ENCODE data around the gene SMIM14. TPM values are rescaled to one million over a fixed set of nuclear protein-coding genes. Genes with fewer than 3 reads are reported as not detected.

SMIM14 gene
- total and polyA plus RNA-seq, 12 donors: 5.4 to 15.2 (median 11.6) TPM

- no peak for TF ChIP-seq CTCF (IDR thresholded peaks at IDR 0.05)
- H3K4me3 ChIP-seq: peak overlapping the region; percentile 74 to 98 (median 88)
- DNase-seq (no peak), ATAC-seq (no peak)
- H3K27me3 ChIP-seq: no peaks in the 10 kb centered on the region
- peaks cover 0 to 35% (median 21%) of the 10 kb centered on the region in 9 donors for H3K4me1 ChIP-seq
- H3K36me3 ChIP-seq: peaks cover 0 to 8% (median 0%) of the 10 kb centered on the region in 9 donors
- peak overlapping the region; percentile 65 to 99 (median 96) for H3K27ac ChIP-seq
- 24% methylated on average over 9 of the region's 9 CpGs for WGBS, 2 donors
- peaks cover 0 to 7% (median 0%) of the 10 kb centered on the region in 11 donors for H3K9me3 ChIP-seq
- intact Hi-C loops (cut with DNase I): loop anchor here in 7 of 10 donors (2.0 to 5.0 kb wide), 6 partner anchors 59 to 451 kb away; partner anchors contain the start of genes PDS5A (in 4 of the 7), SMIM14 (in 4 of the 7) and UBE2K (in 1 of the 7)
These were observed 112.6 kb downstream of the SMIM14 start for GRCh38 chr4:39525822-39526690.

GRCh38 chr4:39524161-39524957 is 114.3 kb downstream of the SMIM14 start:
- Histone ChIP-seq H3K4me1 (peaks cover 0 to 35% (median 21%) of the 10 kb centered on the region in 9 donors), H3K9me3 (no peaks in the 10 kb centered on the region), H3K36me3 (peaks cover 0 to 25% (median 8%) of the 10 kb centered on the region in 9 donors), H3K27ac (no peak overlapping the region), H3K4me3 (no peak overlapping the region), H3K27me3 (no peaks in the 10 kb centered on the region)
- WGBS, 2 donors: 87 to 88% methylated on average over 7 of the region's 7 CpGs
- no peak for TF ChIP-seq CTCF (IDR thresholded peaks at IDR 0.05)
- DNase-seq (no peak), ATAC-seq (no peak)
- intact Hi-C loops (cut with DNase I): loop anchor here in 1 of 10 donors (5.0 kb wide), 1 partner anchor 62 kb away; no protein-coding TSS in a partner anchor

GRCh38 chr4:39522068-39522467 is 116.6 kb downstream of the SMIM14 start:
- no peak overlapping the region for H3K27ac ChIP-seq
- no peaks in the 10 kb centered on the region for H3K27me3 ChIP-seq
- no peak overlapping the region for H3K4me3 ChIP-seq
- H3K9me3 ChIP-seq: no peaks in the 10 kb centered on the region
- peaks cover 0 to 48% (median 8%) of the 10 kb centered on the region in 9 donors for H3K36me3 ChIP-seq
- WGBS, 2 donors: 54 to 87% methylated on average over 2 of the region's 2 CpGs
- peaks cover 0 to 22% (median 10%) of the 10 kb centered on the region in 9 donors for H3K4me1 ChIP-seq
- TF ChIP-seq CTCF (IDR thresholded peaks at IDR 0.05): no peak
- no peak for DNase-seq
- ATAC-seq: no peak
- intact Hi-C loops (cut with DNase I): loop anchor here in 1 of 10 donors (5.0 kb wide), 1 partner anchor 60 kb away; no protein-coding TSS in a partner anchor

Data from heart right ventricle (tissue), 16 donors.